ENCODE data around the gene CACNA1C. TPM values are rescaled to one million over a fixed set of nuclear protein-coding genes. Genes with fewer than 3 reads are reported as not detected.
A peak's percentile ranks its signal among the peaks of the same experiment; 100 is the strongest.

CACNA1C gene
- total RNA-seq, 2 donors from 2014 or later = 0.86 to 6.3 TPM

GRCh38 chr12:2680676-2681039 is 627.9 kb downstream of the CACNA1C start:
- H3K36me3 ChIP-seq (ENCODE audit: control insufficient read depth, insufficient read depth, low read length) = no peaks in the 10 kb centered on the region
- Mint-ChIP-seq H3K4me3 (no peak overlapping the region), H3K27ac (no peak overlapping the region), H3K4me1 (no peaks in the 10 kb centered on the region), H3K36me3 (ENCODE audit: low read depth) (no peaks in the 10 kb centered on the region), H3K9me3 (peaks cover 2% of the 10 kb centered on the region), H3K27me3 (ENCODE audit: insufficient read depth) (no peaks in the 10 kb centered on the region)
- H3K9me3 ChIP-seq (ENCODE audit: control insufficient read depth, low read length) = no peaks in the 10 kb centered on the region
- no peaks in the 10 kb centered on the region for H3K27me3 ChIP-seq (ENCODE audit: control insufficient read depth, insufficient read depth, low read length, poor library complexity, severe bottlenecking)
- TF ChIP-seq CTCF (conservative IDR thresholded peaks at IDR 0.05) = no peak
- WGBS, 2 experiments (ENCODE audit: insufficient coverage in 1 of 2, insufficient read length in 1 of 2) = 72 to 89% methylated on average over 3 of the region's 3 CpGs
- H3K4me3 ChIP-seq (ENCODE audit: low read length) = no peak overlapping the region
- no peak overlapping the region for H3K9ac ChIP-seq (ENCODE audit: extremely low read depth, low read length, poor library complexity, severe bottlenecking)
- no peak overlapping the region for H3K27ac ChIP-seq (ENCODE audit: low read depth, low read length)
- no peak for DNase-seq
- H3K4me1 ChIP-seq (ENCODE audit: control insufficient read depth, insufficient read depth, low read length) = no peaks in the 10 kb centered on the region

- WGBS, 2 experiments (ENCODE audit: insufficient coverage in 1 of 2, insufficient read length in 1 of 2) = 70 to 72% methylated on average over 11 to 12 of the region's 12 CpGs
- Mint-ChIP-seq H3K4me3 (no peak overlapping the region), H3K27me3 (ENCODE audit: insufficient read depth) (no peaks in the 10 kb centered on the region), H3K27ac (no peak overlapping the region), H3K36me3 (ENCODE audit: low read depth) (no peaks in the 10 kb centered on the region), H3K9me3 (peaks cover 2% of the 10 kb centered on the region), H3K4me1 (no peaks in the 10 kb centered on the region)
- H3K9ac ChIP-seq (ENCODE audit: extremely low read depth, low read length, poor library complexity, severe bottlenecking) = no peak overlapping the region
- peak; percentile 57 for DNase-seq
- no peaks in the 10 kb centered on the region for H3K4me1 ChIP-seq (ENCODE audit: control insufficient read depth, insufficient read depth, low read length)
- H3K4me3 ChIP-seq (ENCODE audit: low read length) = no peak overlapping the region
- no peaks in the 10 kb centered on the region for H3K9me3 ChIP-seq (ENCODE audit: control insufficient read depth, low read length)
- no peaks in the 10 kb centered on the region for H3K27me3 ChIP-seq (ENCODE audit: control insufficient read depth, insufficient read depth, low read length, poor library complexity, severe bottlenecking)
- TF ChIP-seq CTCF (conservative IDR thresholded peaks at IDR 0.05) = no peak
- H3K36me3 ChIP-seq (ENCODE audit: control insufficient read depth, insufficient read depth, low read length) = no peaks in the 10 kb centered on the region
- H3K27ac ChIP-seq (ENCODE audit: low read depth, low read length) = no peak overlapping the region
Observed at GRCh38 chr12:2681450-2682205, 628.8 kb downstream of the CACNA1C start.

GRCh38 chr12:2682296-2683251 is 629.8 kb downstream of the CACNA1C start:
- DNase-seq = peak; percentile 94
- no peaks in the 10 kb centered on the region for H3K27me3 Mint-ChIP-seq (ENCODE audit: insufficient read depth)
- Histone ChIP-seq H3K4me1 (ENCODE audit: control insufficient read depth, insufficient read depth, low read length) (no peaks in the 10 kb centered on the region), H3K4me3 (ENCODE audit: low read length) (no peak overlapping the region), H3K36me3 (ENCODE audit: control insufficient read depth, insufficient read depth, low read length) (no peaks in the 10 kb centered on the region), H3K27me3 (ENCODE audit: control insufficient read depth, insufficient read depth, low read length, poor library complexity, severe bottlenecking) (no peaks in the 10 kb centered on the region), H3K9ac (ENCODE audit: extremely low read depth, low read length, poor library complexity, severe bottlenecking) (no peak overlapping the region), H3K9me3 (ENCODE audit: control insufficient read depth, low read length) (no peaks in the 10 kb centered on the region), H3K27ac (ENCODE audit: low read depth, low read length) (no peak overlapping the region)
- H3K4me1 Mint-ChIP-seq = no peaks in the 10 kb centered on the region
- H3K9me3 Mint-ChIP-seq = peaks cover 2% of the 10 kb centered on the region
- no peaks in the 10 kb centered on the region for H3K36me3 Mint-ChIP-seq (ENCODE audit: low read depth)
- H3K4me3 Mint-ChIP-seq = no peak overlapping the region
- WGBS, 2 experiments (ENCODE audit: insufficient coverage in 1 of 2, insufficient read length in 1 of 2) = 84 to 94% methylated on average over 4 to 7 of the region's 10 CpGs
- no peak overlapping the region for H3K27ac Mint-ChIP-seq
- peak; percentile 87 for TF ChIP-seq CTCF (conservative IDR thresholded peaks at IDR 0.05)

Data from endodermal cell (in vitro differentiated cells).